HG02759 (cell line): ENCODE results near the gene ST6GALNAC4.

Experiments
- ATAC-seq: cut with Tn5 transposase; IDR thresholded peaks from one replicate; pipeline ENCODE4 v1.9.1; 2021; ENCODE audit warnings: mild to moderate bottlenecking, moderate library complexity; ENCODE audit not compliant: unreplicated experiment

ST6GALNAC4 gene

GRCh38 chr9:127915801-127916719 is 781 bp downstream of the ST6GALNAC4 start:
- peak; percentile 26 for ATAC-seq

GRCh38 chr9:127915325-127915752 is 1.5 kb downstream of the ST6GALNAC4 start:
- ATAC-seq, result no peak

GRCh38 chr9:127913682-127914081 is 3.2 kb downstream of the ST6GALNAC4 start:
- no peak for ATAC-seq

- no peak for ATAC-seq
Measured at GRCh38 chr9:127912882-127913281, 4.0 kb downstream of the ST6GALNAC4 start.

GRCh38 chr9:127912296-127912695 is 4.5 kb downstream of the ST6GALNAC4 start:
- ATAC-seq, result no peak

- no peak for ATAC-seq
Measured at GRCh38 chr9:127910613-127911205, 6.1 kb downstream of the ST6GALNAC4 start.

GRCh38 chr9:127909839-127910273 is 7.0 kb downstream of the ST6GALNAC4 start:
- no peak for ATAC-seq

GRCh38 chr9:127908660-127908926 is 8.2 kb downstream of the ST6GALNAC4 start:
- no peak for ATAC-seq

- ATAC-seq, result no peak
Measured at GRCh38 chr9:127907867-127908659, 8.8 kb downstream of the ST6GALNAC4 start.

GRCh38 chr9:127905788-127906191 is 11.1 kb downstream of the ST6GALNAC4 start:
- no peak for ATAC-seq

- ATAC-seq, result no peak
Measured at GRCh38 chr9:127905004-127905728, 11.7 kb downstream of the ST6GALNAC4 start.

- ATAC-seq, result no peak
Measured at GRCh38 chr9:127904561-127905003, 12.3 kb downstream of the ST6GALNAC4 start.

GRCh38 chr9:127903557-127904475 is 13.0 kb downstream of the ST6GALNAC4 start:
- ATAC-seq, result peak; percentile 32

- ATAC-seq, result peak; percentile 70
Measured at GRCh38 chr9:127899128-127899943, 17.5 kb downstream of the ST6GALNAC4 start, which contains the start of gene ST6GALNAC6. Gene ST6GALNAC6 (minus strand): TSS chr9:127899603. CDS start chr9:127897981, 1,622 bp downstream.

- peak; percentile 2 for ATAC-seq
Measured at GRCh38 chr9:127898433-127899127, 18.3 kb downstream of the ST6GALNAC4 start.

GRCh38 chr9:127897193-127897692 is 19.6 kb downstream of the ST6GALNAC4 start:
- ATAC-seq, result no peak

GRCh38 chr9:127896395-127897192 is 20.2 kb downstream of the ST6GALNAC4 start:
- ATAC-seq, result no peak
